ENCODE results near the gene FTSJ3. TPM values are rescaled to one million over a fixed set of nuclear protein-coding genes. Genes with fewer than 3 reads are reported as not detected.

The FTSJ3 gene
- total RNA-seq, 1 experiment from 2014 or later = 36.9 TPM

DNA sequence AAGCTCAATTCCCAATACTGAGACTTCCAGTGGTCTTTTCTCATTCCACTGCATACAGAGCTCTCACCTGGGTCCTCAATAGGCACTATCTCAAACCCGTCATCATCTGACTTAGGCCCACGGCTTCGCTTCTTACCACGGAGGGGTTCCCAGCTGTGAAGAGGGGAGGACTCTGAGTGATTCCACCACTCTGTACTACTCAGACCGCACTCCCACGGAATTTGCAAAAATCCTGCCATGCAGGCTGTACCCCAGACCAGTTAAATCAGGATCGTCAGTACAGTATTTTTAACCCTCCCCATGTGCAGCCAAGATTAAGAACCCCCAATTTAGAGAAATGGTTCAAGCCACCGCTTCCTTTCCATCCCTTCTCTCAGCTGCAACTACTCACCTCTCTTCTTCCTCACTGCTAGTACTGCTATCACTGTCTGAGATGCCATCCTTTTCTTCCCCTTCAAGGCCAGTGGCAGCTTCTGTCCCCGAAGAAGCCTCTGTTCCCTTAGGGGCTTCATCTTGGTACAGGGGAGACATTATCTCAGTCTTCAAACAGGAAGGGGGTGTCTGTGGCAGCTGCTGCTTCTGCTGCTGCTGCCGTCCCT lies 6.4 kb downstream of the FTSJ3 start:
- intact Hi-C loops (cut with micrococcal nuclease; ENCODE audit: unreplicated experiment) = no loop called here
- peaks cover 67% of the 10 kb centered on the region for H3K36me3 ChIP-seq (ENCODE audit: low read depth)
- peaks cover 24% of the 10 kb centered on the region for H3K79me2 ChIP-seq (ENCODE audit: low read depth)
- POLR2A ChIA-PET (ENCODE audit: unreplicated experiment) = no interaction called here
- peaks cover 46% of the 10 kb centered on the region for H4K20me1 ChIP-seq (ENCODE audit: insufficient read depth)
- H3K9me3 ChIP-seq (ENCODE audit: insufficient read depth, low read depth) = no peaks in the 10 kb centered on the region
- H3K4me3 ChIP-seq = no peak overlapping the region
- H3K4me1 ChIP-seq (replicated peaks; ENCODE audit: insufficient read depth) = peaks cover 8% of the 10 kb centered on the region
- no peak overlapping the region for H3K4me2 ChIP-seq
- no peak overlapping the region for H3K27ac ChIP-seq
- TF ChIP-seq CTCF (conservative IDR thresholded peaks at IDR 0.05) = no peak
- no peak for DNase-seq
- H3K9me2 ChIP-seq (ENCODE audit: insufficient read depth) = no peaks in the 10 kb centered on the region
- H3F3A ChIP-seq (ENCODE audit: insufficient read depth, low read depth) = peaks cover 61% of the 10 kb centered on the region
- no TSS peak for BruUV-seq (replicated peaks)
- CTCF ChIA-PET = no interaction called here
- no peaks in the 10 kb centered on the region for H3K27me3 ChIP-seq (ENCODE audit: insufficient read depth, low read depth)
- no peak overlapping the region for H2AFZ ChIP-seq

DNA sequence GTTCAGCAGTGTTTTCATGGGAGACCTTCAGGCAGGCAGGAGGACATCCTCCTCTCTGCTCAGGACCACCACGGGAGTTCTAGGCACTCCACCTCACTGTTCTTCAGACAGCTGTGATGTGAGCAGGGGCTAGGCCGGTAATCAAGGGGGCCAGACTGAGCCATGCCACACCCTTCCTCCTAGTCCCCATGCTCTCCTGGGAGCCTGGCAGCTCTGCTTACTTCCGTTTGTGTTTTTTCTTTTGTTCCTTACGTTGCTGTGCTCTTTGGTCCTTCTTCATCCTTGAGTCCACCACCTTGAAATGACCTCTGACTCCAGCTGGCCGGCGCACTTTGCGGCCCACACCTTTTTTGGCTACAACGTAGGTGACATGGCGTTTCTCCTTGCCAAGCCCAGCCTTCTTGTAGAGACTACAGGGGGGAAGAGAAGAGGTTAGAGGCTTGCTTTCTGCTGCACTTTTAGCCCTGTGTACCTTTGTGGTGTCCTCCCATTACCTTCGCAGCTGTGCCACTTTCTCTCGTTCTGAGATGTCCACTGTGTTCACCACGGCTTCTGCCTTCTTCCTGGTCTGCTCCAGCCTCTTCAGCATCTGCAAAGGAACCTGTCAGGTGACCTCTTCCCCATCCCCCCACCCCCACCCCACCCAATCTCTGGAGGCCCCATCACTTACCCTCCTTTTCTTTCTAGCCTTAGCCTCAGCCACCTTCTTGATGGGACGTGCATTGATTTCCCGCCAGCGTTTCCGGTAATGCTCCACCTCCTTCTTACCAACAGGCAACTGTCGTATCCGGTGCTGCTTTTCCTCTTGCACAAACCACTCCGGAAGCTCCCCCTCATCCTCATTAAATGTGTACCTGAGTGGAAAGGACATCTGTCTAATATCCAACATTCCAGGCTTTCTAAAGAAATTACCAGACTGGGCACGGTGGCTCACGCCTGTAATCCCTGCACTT lies 7.6 kb downstream of the FTSJ3 start:
- no peak overlapping the region for H2AFZ ChIP-seq
- TF ChIP-seq CTCF (conservative IDR thresholded peaks at IDR 0.05) (no peak), EZH2 (IDR thresholded peaks at IDR 0.05; ENCODE audit: low read depth) (no peak)
- TSS peak; percentile 71 for BruUV-seq (replicated peaks)
- ChIA-PET POLR2A (ENCODE audit: unreplicated experiment) (interaction anchor here (0.5 to 0.6 kb wide), 2 partner anchors 33 to 121 kb away, joined by 3 to 4 read pairs; no protein-coding TSS in a partner anchor), CTCF (no interaction called here)
- H4K20me1 ChIP-seq (ENCODE audit: insufficient read depth) = peaks cover 46% of the 10 kb centered on the region
- intact Hi-C loops (cut with micrococcal nuclease; ENCODE audit: unreplicated experiment) = no loop called here
- H3K79me2 ChIP-seq (ENCODE audit: low read depth) = peaks cover 12% of the 10 kb centered on the region
- H3K27me3 ChIP-seq (ENCODE audit: insufficient read depth, low read depth) = no peaks in the 10 kb centered on the region
- H3K4me2 ChIP-seq = no peak overlapping the region
- H3K9me2 ChIP-seq (ENCODE audit: insufficient read depth) = no peaks in the 10 kb centered on the region
- H3K36me3 ChIP-seq (ENCODE audit: low read depth) = peaks cover 72% of the 10 kb centered on the region
- no peaks in the 10 kb centered on the region for H3K9me3 ChIP-seq (ENCODE audit: insufficient read depth, low read depth)
- no peak for DNase-seq
- H3K4me3 ChIP-seq = no peak overlapping the region
- no peak overlapping the region for H3K27ac ChIP-seq
- peaks cover 71% of the 10 kb centered on the region for H3F3A ChIP-seq (ENCODE audit: insufficient read depth, low read depth)
- no peaks in the 10 kb centered on the region for H3K4me1 ChIP-seq (replicated peaks; ENCODE audit: insufficient read depth)

GRCh38 chr17:63819131-63819530 lies 8.3 kb downstream of the FTSJ3 start:
- 0 out of 2 replicates have a peak, but pooled peaks cover 6% of the 10 kb centered on the region for H3K79me2 ChIP-seq (ENCODE audit: low read depth)
- no peaks in the 10 kb centered on the region for H3K4me1 ChIP-seq (replicated peaks; ENCODE audit: insufficient read depth)

More at GRCh38 chr17:63819131-63819530, 8.3 kb downstream of the FTSJ3 start:
- H3K27ac ChIP-seq = no peak overlapping the region
- H3K4me3 ChIP-seq = no peak overlapping the region
- CTCF ChIA-PET = no interaction called here
- TF ChIP-seq EZH2 (IDR thresholded peaks at IDR 0.05; ENCODE audit: low read depth) (no peak), CTCF (conservative IDR thresholded peaks at IDR 0.05) (no peak)
- H2AFZ ChIP-seq = no peak overlapping the region
- H3K9me3 ChIP-seq (ENCODE audit: insufficient read depth, low read depth) = no peaks in the 10 kb centered on the region
- H3K9me2 ChIP-seq (ENCODE audit: insufficient read depth) = no peaks in the 10 kb centered on the region
- peaks cover 49% of the 10 kb centered on the region for H4K20me1 ChIP-seq (ENCODE audit: insufficient read depth)
- no TSS peak for BruUV-seq (replicated peaks)
- H3K27me3 ChIP-seq (ENCODE audit: insufficient read depth, low read depth) = no peaks in the 10 kb centered on the region
- H3F3A ChIP-seq (ENCODE audit: insufficient read depth, low read depth) = peaks cover 75% of the 10 kb centered on the region
- H3K4me2 ChIP-seq = no peak overlapping the region
- intact Hi-C loops (cut with micrococcal nuclease; ENCODE audit: unreplicated experiment) = no loop called here
- POLR2A ChIA-PET (ENCODE audit: unreplicated experiment) = no interaction called here
- H3K36me3 ChIP-seq (ENCODE audit: low read depth) = peaks cover 67% of the 10 kb centered on the region
- DNase-seq = no peak

All from PC-9 (cell line).